ENCODE results near the gene TMEFF2. TPM values are rescaled to one million over a fixed set of nuclear protein-coding genes. Genes with fewer than 3 reads are reported as not detected.
"Not testable (repeated sequence)": the region's sequence is repeated elsewhere in the genome, so short reads cannot be mapped to it uniquely, and the experiment has no call there.

Gene TMEFF2
- total RNA-seq, 2 donors from 2014 or later = not detected

DNA sequence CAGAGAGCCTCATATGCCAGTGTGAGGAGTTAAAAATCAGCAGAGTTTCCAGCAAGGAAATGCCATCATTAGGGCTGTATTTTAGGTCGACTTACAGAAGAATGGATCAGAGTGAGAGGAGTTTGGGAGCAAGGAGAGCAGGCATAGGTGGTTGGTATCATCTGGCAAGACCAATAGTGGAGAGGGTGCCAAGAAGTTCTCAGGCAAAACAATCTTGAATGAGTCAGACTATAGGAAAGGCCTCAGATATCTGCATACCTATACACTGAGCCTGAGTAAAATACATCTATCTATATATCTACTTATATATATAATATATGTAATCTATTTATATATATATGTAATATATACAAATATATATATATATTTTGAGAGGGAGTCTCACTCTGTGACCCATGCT is 57.3 kb downstream of the TMEFF2 start:
- ATAC-seq (no peak), DNase-seq (ENCODE audit: low spot score) (no peak)
- no peaks in the 10 kb centered on the region for H3K9me3 Mint-ChIP-seq
- H3K27me3 Mint-ChIP-seq = peaks cover 5 to 32% of the 10 kb centered on the region in 2 donors
- no peaks in the 10 kb centered on the region for H3K36me3 Mint-ChIP-seq
- H3K4me1 Mint-ChIP-seq (ENCODE audit: low read depth in 2 of 2) = no peaks in the 10 kb centered on the region
- H3K27ac Mint-ChIP-seq = no peak overlapping the region
- H3K4me3 Mint-ChIP-seq = no peak overlapping the region

DNA sequence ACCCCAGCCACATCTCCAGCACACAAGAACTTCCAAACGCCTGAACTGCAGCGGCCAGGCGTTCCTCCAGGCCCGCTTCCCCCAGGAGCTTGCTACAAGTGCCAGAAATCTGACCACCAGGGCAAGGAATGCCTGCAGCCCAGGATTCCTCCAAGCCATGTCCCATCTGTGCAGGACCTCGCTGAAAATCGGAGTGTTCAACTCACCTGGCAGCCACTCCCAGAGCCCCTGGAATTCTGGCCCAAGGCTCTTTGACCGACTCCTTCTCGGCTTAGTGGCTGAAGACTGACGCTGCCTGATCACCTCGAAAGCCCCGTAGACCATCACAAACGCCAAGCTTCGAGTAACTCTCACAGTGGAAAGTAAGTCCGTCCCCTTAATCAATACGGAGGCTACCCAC is 62.1 kb downstream of the TMEFF2 start:
- H3K36me3 Mint-ChIP-seq; H3K9me3 Mint-ChIP-seq; H3K4me1 Mint-ChIP-seq (ENCODE audit: low read depth in 2 of 2); DNase-seq (ENCODE audit: low spot score); H3K27ac Mint-ChIP-seq; H3K4me3 Mint-ChIP-seq; ATAC-seq: not testable (repeated sequence)
- H3K27me3 Mint-ChIP-seq = peaks cover 6 to 25% of the 10 kb centered on the region in 2 donors

DNA sequence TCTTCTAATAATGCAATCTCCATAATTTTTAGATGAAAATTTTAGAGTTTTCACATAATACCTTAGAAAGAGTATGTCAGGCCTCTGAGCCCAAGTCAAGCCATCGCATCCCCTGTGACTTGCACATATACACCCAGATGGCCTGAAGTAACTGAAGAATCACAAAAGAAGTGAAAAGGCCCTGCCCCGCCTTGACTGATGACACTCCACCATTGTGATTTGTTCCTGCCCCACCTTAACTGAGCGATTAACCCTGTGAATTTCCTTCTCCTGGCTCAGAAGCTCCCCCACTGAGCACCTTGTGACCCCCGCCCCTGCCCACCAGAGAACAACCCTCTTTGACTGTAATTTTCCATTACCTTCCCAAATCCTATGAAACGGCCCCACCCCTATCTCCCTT is 64.4 kb downstream of the TMEFF2 start:
- DNase-seq (ENCODE audit: low spot score); H3K36me3 Mint-ChIP-seq; H3K27ac Mint-ChIP-seq; H3K4me3 Mint-ChIP-seq; ATAC-seq; H3K4me1 Mint-ChIP-seq (ENCODE audit: low read depth in 2 of 2); H3K9me3 Mint-ChIP-seq: not testable (repeated sequence)
- H3K27me3 Mint-ChIP-seq = peaks cover 6 to 25% of the 10 kb centered on the region in 2 donors

DNA sequence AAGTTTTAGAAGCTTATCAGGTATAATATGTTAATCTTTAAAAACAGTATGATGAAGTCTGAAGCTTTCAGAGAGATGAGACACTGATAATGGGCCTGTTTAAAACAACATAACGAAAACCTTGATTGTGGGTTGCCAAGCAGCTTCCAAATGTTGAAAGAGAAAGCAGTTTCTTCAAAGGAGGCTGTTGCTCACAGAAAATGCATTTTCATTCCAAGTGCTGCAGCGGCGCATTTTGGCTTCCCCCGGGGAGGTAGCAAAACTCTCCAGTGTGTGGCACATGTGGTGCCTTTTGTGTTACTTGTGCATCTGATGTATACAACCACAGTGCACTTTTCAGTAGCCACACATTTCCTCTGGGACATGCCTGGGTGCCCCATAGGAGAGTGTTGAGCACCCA is 66.1 kb downstream of the TMEFF2 start:
- H3K27ac Mint-ChIP-seq = no peak overlapping the region
- DNase-seq (ENCODE audit: low spot score) = no peak
- no peaks in the 10 kb centered on the region for H3K36me3 Mint-ChIP-seq
- ATAC-seq = no peak
- H3K27me3 Mint-ChIP-seq = peaks cover 8 to 16% of the 10 kb centered on the region in 2 donors
- H3K4me1 Mint-ChIP-seq (ENCODE audit: low read depth in 2 of 2) = no peaks in the 10 kb centered on the region
- no peak overlapping the region for H3K4me3 Mint-ChIP-seq
- no peaks in the 10 kb centered on the region for H3K9me3 Mint-ChIP-seq

DNA sequence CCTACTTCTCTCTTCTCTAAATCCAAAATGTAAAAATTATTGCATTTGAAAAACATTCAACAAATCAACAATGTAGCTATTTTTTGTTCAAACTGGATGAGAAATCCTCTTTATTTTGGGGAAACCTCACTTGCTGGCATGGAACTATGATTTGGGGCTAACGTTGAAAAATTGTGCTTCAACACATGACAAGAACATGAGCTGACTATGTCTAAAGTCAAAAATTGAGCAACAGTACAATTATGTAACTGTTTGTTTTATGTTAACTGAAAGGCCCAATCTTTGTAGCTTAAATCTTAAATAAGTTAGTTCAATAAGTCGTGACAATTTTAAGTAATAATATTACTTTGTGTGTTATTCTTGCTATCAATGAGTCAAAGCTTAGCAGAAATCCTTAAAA is 67.3 kb downstream of the TMEFF2 start:
- ATAC-seq = no peak

DNA sequence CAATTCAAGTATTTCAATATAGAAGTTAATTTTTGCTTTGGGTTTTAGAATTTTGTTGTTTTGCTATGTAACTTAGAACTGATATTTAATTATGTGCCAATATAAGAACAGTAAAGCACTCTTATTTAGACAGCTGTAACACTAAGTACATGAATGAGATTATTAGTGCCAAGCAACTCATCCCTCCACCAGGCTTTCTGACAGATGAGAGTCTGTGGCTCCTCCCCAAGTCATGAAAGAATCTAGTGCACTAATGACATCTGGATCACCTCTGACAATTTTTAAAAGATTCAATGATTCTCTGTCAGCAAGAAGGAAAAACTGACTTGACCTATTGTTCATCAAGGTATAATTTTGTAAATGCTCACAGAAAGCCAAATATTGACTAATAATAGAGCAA is 67.8 kb downstream of the TMEFF2 start:
- Mint-ChIP-seq H3K4me1 (ENCODE audit: low read depth in 2 of 2) (no peaks in the 10 kb centered on the region), H3K9me3 (no peaks in the 10 kb centered on the region), H3K36me3 (no peaks in the 10 kb centered on the region), H3K4me3 (no peak overlapping the region), H3K27me3 (peaks cover 8% of the 10 kb centered on the region in 2 donors), H3K27ac (no peak overlapping the region)
- DNase-seq (ENCODE audit: low spot score) = no peak
- ATAC-seq = no peak

More for the DNA sequence above, 67.3 kb downstream of the TMEFF2 start:
- H3K27ac Mint-ChIP-seq = no peak overlapping the region
- H3K4me3 Mint-ChIP-seq = no peak overlapping the region
- no peak for DNase-seq (ENCODE audit: low spot score)
- H3K27me3 Mint-ChIP-seq = peaks cover 8 to 9% of the 10 kb centered on the region in 2 donors
- no peaks in the 10 kb centered on the region for H3K9me3 Mint-ChIP-seq
- H3K36me3 Mint-ChIP-seq = no peaks in the 10 kb centered on the region
- no peaks in the 10 kb centered on the region for H3K4me1 Mint-ChIP-seq (ENCODE audit: low read depth in 2 of 2)

DNA sequence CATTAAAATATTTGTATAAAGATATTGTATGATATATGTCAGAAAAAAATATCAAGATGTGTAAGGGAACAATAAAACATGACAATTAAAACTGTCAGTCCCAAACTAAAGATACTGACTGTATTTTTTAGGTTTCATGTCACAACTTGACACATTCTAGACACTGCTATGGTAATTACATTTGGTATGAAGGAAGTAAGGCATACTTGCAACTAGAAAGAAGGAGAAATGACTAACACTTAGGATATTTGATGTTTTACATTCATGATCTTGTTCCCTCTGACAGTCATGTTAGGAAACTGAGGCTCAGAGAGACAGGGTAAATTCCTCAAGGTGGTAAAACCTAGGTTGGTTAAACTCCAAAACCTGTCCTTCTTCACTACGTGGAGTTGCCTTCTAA is 68.3 kb downstream of the TMEFF2 start:
- Mint-ChIP-seq H3K4me3 (no peak overlapping the region), H3K9me3 (no peaks in the 10 kb centered on the region), H3K36me3 (no peaks in the 10 kb centered on the region), H3K4me1 (ENCODE audit: low read depth in 2 of 2) (no peaks in the 10 kb centered on the region), H3K27ac (no peak overlapping the region), H3K27me3 (peaks cover 5 to 6% of the 10 kb centered on the region in 2 donors)
- ATAC-seq (no peak), DNase-seq (ENCODE audit: low spot score) (no peak)

DNA sequence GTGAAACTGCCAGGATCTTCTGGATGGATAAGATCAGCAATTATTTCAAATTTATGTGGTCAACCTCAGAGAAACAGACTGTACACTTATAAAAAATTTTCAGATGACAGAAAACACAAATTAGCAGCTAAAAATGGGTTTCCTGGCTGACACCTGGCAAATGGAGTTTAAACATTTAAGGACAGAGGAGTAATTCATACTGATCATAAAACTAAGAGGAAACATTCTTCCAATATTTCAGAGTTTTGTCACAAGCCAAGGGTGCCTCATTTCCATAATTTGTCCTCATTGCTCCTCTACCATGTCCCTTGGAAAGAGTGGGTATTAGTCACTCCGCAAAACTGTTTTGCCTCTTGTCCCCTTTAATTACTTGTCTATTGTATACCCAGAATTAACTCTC is 70.2 kb downstream of the TMEFF2 start:
- no peak overlapping the region for H3K27ac Mint-ChIP-seq
- no peak for ATAC-seq
- no peaks in the 10 kb centered on the region for H3K4me1 Mint-ChIP-seq (ENCODE audit: low read depth in 2 of 2)
- H3K4me3 Mint-ChIP-seq = no peak overlapping the region
- peaks cover 2 to 11% of the 10 kb centered on the region in 2 donors for H3K27me3 Mint-ChIP-seq
- H3K36me3 Mint-ChIP-seq = no peaks in the 10 kb centered on the region
- H3K9me3 Mint-ChIP-seq = no peaks in the 10 kb centered on the region
- no peak for DNase-seq (ENCODE audit: low spot score)

DNA sequence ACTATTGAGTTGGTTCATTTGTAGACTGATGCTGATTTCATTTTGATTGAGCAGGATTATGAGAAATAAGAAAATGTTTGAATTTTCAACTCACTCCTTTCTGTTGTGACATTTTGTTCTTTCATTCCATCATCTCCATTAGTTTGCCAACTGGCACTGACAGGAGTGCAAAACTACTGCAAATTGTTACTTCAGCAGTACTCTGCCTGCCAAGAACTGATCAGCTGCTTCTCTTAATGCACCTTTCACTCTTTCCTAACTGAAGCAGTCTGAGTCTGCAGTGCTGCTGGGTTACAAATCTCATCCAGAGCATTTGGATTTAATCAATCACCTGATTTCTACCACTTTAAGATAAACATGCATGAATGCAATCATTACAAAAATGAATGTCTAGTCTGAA is 70.9 kb downstream of the TMEFF2 start:
- Mint-ChIP-seq H3K4me1 (ENCODE audit: low read depth in 2 of 2) (no peaks in the 10 kb centered on the region), H3K27me3 (peaks cover 2 to 11% of the 10 kb centered on the region in 2 donors), H3K36me3 (no peaks in the 10 kb centered on the region), H3K4me3 (no peak overlapping the region), H3K9me3 (no peaks in the 10 kb centered on the region), H3K27ac (no peak overlapping the region)
- ATAC-seq (no peak), DNase-seq (ENCODE audit: low spot score) (no peak)

DNA sequence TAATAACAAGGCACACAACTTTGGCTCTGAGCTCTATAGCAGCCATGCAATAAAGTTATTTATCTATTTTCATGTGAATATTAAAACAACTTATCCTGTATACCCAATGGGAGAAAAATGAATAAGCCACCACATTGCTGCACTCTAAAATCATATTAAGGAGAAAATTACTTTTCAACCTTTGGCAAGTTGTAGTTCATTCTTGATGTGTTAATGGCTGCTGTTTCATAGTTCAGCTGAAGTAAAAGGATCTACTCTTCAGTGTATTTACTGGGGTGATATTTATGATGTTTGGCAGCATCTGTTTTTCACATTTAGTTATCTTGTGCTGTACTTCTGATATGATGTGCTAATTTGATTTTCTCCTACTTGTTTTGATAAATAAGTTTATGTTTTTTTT is 71.8 kb downstream of the TMEFF2 start:
- H3K4me3 Mint-ChIP-seq = no peak overlapping the region
- no peak for DNase-seq (ENCODE audit: low spot score)
- H3K9me3 Mint-ChIP-seq = no peaks in the 10 kb centered on the region
- H3K27me3 Mint-ChIP-seq = peaks cover 2 to 11% of the 10 kb centered on the region in 2 donors
- H3K36me3 Mint-ChIP-seq = no peaks in the 10 kb centered on the region
- no peak for ATAC-seq
- no peaks in the 10 kb centered on the region for H3K4me1 Mint-ChIP-seq (ENCODE audit: low read depth in 2 of 2)
- no peak overlapping the region for H3K27ac Mint-ChIP-seq

DNA sequence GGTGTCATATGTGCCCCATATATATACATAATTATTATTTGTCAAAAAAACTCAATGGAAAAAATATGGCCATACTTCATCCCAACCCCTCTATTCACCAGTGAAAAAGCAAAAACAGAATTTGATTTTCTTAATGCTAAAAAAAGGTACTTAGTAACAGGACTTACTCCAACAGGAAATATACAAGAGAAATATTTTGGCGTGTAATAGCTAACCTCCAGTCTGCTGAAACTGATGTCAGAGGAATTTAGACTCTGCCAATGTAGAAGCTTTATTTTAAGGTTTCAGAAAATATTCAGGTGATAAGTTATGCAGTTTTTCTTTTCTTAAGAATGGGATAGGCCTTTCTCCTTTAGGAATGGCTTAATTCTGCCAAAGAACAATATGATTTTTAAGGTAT is 72.6 kb downstream of the TMEFF2 start:
- ATAC-seq = no peak
- H3K36me3 Mint-ChIP-seq = no peaks in the 10 kb centered on the region
- no peaks in the 10 kb centered on the region for H3K4me1 Mint-ChIP-seq (ENCODE audit: low read depth in 2 of 2)
- H3K4me3 Mint-ChIP-seq = no peak overlapping the region
- no peak for DNase-seq (ENCODE audit: low spot score)
- H3K9me3 Mint-ChIP-seq = no peaks in the 10 kb centered on the region
- peaks cover 2 to 11% of the 10 kb centered on the region in 2 donors for H3K27me3 Mint-ChIP-seq
- no peak overlapping the region for H3K27ac Mint-ChIP-seq

DNA sequence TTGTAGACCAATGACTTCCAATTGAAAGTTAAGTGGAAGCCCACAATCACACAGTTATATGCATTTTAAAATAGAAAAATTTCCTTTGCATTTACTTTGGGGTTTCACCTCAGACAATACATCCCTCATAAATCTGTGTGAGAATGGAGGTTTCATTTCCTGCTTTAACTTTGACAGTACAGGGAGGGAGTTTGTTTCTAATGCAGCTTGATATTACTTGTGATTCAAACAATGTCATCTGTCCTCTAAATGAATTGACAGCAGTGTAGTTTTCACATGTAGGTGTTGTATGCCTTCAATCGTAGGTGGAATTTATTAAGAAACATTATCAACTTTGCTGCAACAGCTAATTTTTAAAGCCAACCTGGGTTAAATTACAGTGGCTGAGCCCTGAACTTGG is 75.2 kb downstream of the TMEFF2 start:
- DNase-seq (ENCODE audit: low spot score) (no peak), ATAC-seq (no peak)
- peaks cover 0 to 11% of the 10 kb centered on the region in 2 donors for H3K27me3 Mint-ChIP-seq
- H3K27ac Mint-ChIP-seq = no peak overlapping the region
- no peaks in the 10 kb centered on the region for H3K36me3 Mint-ChIP-seq
- H3K4me3 Mint-ChIP-seq = no peak overlapping the region
- H3K4me1 Mint-ChIP-seq (ENCODE audit: low read depth in 2 of 2) = no peaks in the 10 kb centered on the region
- no peaks in the 10 kb centered on the region for H3K9me3 Mint-ChIP-seq

DNA sequence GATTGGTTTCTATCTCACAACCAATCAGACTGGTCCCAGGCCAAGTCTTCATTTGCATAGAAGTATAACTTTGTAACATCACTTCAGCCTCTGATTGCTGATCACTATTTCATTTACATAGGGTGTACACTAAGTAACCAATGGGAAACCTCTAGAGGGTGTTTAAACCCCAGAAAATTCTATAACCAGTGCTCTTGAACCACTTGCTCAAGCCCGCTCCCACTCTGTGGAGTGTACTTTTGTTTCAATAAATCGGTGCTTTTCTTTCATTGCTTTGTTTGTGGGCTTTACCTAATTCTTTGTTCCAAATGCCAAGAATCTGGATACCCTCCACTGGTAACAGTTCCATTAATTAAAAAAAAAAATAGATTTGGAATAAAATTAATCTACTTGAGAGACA is 77.0 kb downstream of the TMEFF2 start:
- Mint-ChIP-seq H3K27ac (no peak overlapping the region), H3K36me3 (no peaks in the 10 kb centered on the region), H3K9me3 (no peaks in the 10 kb centered on the region), H3K27me3 (peaks cover 0 to 11% of the 10 kb centered on the region in 2 donors), H3K4me1 (ENCODE audit: low read depth in 2 of 2) (no peaks in the 10 kb centered on the region), H3K4me3 (no peak overlapping the region)
- ATAC-seq (no peak), DNase-seq (ENCODE audit: low spot score) (no peak)

DNA sequence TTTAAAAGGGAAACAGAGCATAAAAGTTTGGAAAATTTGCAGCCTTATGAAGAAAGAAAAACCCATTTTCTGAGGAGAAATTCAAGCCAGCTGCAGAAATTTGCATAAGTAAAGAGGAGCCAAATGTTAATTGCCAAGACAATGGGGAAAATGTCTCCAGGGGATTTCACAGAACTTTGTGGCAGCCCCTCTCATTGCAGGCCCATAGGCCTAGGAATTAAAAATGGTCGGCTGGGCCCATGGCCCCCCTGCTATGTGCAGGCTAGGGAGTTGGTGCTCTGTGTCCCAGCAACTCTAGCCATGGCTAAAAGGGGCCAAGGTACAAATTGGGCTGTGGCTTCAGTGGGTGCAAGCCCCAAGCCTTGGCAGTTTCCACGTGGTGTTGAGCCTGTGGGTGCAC is 83.2 kb downstream of the TMEFF2 start:
- not testable (repeated sequence) for H3K27me3 Mint-ChIP-seq; H3K9me3 Mint-ChIP-seq; H3K36me3 Mint-ChIP-seq; H3K27ac Mint-ChIP-seq; DNase-seq (ENCODE audit: low spot score); H3K4me3 Mint-ChIP-seq; H3K4me1 Mint-ChIP-seq (ENCODE audit: low read depth in 2 of 2); ATAC-seq

DNA sequence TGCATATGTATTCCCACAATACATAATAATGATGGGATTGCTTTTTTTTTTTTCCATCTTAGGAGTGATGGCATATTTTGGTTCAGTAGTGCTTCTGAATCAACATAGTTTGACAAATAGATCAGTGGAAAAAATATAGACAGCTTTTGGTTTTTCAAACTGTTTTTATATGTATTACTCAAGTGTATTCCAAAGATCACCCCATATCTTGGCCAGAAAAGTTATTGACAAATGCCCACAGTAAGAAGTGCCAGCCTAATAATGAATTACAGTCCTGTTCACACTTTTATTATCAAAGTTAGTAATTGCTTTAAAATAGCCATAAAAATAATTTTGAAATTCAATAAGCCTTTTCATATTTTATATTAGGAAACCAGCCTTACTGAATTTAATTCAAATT is 95.0 kb downstream of the TMEFF2 start:
- H3K27ac Mint-ChIP-seq = no peak overlapping the region
- H3K4me3 Mint-ChIP-seq = no peak overlapping the region
- H3K4me1 Mint-ChIP-seq (ENCODE audit: low read depth in 2 of 2) = no peaks in the 10 kb centered on the region
- no peaks in the 10 kb centered on the region for H3K36me3 Mint-ChIP-seq
- H3K9me3 Mint-ChIP-seq = no peaks in the 10 kb centered on the region
- ATAC-seq (no peak), DNase-seq (ENCODE audit: low spot score) (no peak)
- H3K27me3 Mint-ChIP-seq = peaks cover 10 to 16% of the 10 kb centered on the region in 2 donors

Measured in natural killer cell treated with Interleukin-12 subunit alpha and Interleukin-12 subunit beta and Interleukin-15 and Interleukin-18, amount 100 ng/mL, for 72 hours (primary cell).